ENCODE results near the gene PLEKHG4B.
"Not testable (repeated sequence)": the region's sequence is repeated elsewhere in the genome, so short reads cannot be mapped to it uniquely, and the experiment has no call there.

The PLEKHG4B gene

GRCh38 chr5:156411-157072 is 64.6 kb downstream of the PLEKHG4B start:
- no peak for DNase-seq (ENCODE audit: low read depth in 3 of 3)

DNA sequence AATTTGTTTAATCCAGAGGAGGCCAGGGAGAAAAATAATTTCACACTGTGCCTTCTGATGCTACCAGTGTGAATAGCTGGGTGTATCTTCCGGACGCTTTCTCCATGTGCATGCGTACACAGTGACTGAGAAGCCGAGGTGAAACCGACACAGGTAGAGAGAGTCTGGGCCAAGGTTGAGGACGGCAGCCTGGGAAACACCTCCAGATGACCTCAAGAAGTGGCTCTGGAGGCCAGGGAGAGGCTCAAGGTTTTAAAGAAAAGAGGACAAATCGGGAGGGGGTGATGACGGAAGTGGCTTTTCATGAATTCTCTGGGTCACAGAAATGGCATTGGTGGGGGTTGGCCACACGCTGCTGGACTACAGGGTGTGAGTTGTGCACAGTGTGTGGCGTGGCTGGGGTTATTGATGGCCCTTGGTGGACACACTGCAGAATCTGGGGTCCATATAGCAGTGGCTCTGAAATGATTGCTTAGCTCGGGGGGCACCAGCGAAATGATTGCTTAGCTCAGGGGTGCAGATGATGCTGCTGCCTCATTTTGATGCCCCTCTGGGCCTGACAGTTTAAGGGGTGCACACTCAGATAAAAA is 65.3 kb downstream of the PLEKHG4B start:
- DNase-seq (ENCODE audit: low read depth in 3 of 3) = no peak

DNA sequence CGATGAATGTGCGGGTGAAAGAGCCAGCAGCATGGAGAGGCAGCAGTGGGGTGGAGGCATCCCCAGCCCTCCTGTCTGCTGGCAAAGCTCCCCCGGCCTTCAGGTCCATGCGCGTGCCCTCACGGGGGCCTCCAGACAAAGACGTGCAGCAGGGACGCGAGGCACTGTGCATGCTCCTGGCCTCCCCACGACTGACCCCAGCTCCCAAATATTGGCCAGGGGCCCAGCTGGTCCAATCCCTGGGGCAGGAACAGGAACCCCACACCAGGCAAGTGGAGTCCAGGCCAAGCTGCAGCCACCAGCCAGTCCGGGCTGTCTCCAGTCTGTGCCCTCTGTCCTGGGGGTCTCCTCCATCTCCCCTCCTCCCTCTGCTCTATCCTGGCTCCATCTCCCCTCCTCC is 65.8 kb downstream of the PLEKHG4B start:
- DNase-seq (ENCODE audit: low read depth in 3 of 3) = no peak

GRCh38 chr5:158807-159447 is 67.0 kb downstream of the PLEKHG4B start:
- no peak for DNase-seq (ENCODE audit: low read depth in 3 of 3)

GRCh38 chr5:159448-160172 is 67.6 kb downstream of the PLEKHG4B start:
- no peak for DNase-seq (ENCODE audit: low read depth in 3 of 3)

DNA sequence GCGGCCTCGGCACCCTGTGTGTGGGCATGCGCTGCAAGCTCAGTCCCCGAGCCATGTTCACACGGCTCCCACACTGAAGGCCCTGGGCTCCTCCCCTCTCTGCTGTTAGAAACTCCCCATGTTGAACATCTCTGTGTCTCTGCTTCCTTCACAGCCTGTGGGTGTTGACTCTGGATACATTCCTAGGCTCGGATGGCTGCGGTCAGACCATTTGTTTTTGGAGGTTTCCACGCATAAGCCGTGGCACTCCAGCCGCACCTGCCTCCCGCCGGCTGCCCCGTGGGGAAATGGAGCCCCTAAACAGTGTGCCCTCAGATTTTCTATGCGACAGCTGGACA is 68.2 kb downstream of the PLEKHG4B start:
- DNase-seq (ENCODE audit: low read depth in 3 of 3) = no peak

DNA sequence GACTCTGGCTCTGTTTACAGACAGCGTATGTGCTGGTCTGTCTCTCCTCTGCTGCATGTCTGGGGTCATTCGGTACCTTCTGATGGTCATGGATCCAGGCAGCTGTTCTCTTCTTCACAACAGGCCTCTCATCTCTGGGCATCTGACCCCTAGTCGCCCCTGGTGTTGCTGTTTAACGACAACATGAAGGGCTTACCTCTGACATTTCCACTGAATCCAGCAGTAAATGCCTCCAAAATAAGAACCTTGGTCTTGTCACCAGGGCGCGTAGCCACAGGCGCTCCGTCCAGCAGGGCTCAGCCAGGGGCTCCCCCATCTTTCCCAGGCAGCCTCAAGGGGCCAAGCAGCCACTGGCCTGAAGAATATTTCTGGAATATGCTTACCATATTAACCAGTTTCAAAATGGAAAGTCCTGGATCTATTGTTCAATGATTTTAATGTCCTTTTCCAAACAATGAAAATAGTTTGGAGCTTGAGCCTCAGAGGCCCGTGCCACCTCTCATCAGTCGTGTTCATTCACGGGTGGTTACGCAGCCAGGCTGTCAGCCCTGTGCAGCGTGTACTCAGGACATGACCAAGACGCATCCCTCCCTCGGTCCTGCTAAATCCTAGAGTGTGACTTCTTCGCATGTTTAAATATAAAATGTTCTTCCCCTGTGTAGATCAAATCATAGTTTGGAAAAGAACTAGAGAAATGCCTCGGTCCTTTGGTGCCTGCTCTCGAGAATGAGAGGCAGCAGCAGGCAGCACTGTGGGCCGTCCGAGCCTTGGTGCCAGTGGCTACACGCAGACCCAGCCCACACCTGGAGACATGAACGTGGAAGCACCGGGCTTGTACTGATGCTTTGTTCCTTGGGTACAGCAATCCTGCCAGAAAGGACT is 69.2 kb downstream of the PLEKHG4B start:
- DNase-seq (ENCODE audit: low read depth in 3 of 3) = no peak

GRCh38 chr5:161803-162110 is 69.8 kb downstream of the PLEKHG4B start:
- DNase-seq (ENCODE audit: low read depth in 3 of 3) = no peak

DNA sequence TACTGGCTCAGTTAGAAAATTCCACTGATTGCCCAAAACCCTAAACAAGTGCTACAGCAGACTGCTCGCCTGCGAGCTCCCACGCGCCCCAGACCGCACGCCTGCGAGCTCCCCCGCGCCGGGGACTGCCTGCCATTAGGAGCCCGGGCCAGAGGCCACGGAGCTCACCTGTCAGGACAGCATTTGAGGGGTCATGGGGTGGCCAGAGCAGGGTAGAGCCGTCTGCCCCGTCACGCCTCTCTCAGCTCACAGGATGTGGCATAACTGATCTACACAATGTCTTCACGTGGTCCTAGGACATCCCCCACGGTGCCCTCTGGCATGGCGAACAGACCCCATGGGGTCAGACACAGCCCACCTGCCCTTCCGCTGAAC is 70.2 kb downstream of the PLEKHG4B start:
- no peak for DNase-seq (ENCODE audit: low read depth in 3 of 3)

GRCh38 chr5:162565-163337 is 70.8 kb downstream of the PLEKHG4B start:
- no peak for DNase-seq (ENCODE audit: low read depth in 3 of 3)

DNA sequence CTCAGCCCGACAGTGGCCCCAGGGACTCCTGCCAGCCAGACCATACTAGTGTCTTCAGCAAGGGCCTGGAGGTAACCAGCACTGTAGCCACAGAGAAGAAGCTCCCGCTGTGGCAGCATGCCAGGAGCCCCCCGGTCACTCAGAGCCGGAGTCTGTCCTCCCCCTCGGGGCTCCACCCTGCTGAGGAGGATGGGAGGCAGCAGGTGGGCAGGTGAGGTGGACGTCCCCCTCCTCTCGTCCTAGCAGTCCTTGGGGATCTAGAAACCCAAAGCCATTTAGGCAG is 71.3 kb downstream of the PLEKHG4B start:
- no peak for DNase-seq (ENCODE audit: low read depth in 3 of 3)

GRCh38 chr5:163841-164240 is 71.9 kb downstream of the PLEKHG4B start:
- DNase-seq (ENCODE audit: low read depth in 3 of 3) = no peak

- DNase-seq (ENCODE audit: low read depth in 3 of 3) = no peak
Observed at GRCh38 chr5:164244-164643, 72.3 kb downstream of the PLEKHG4B start.

- DNase-seq (ENCODE audit: low read depth in 3 of 3) = not testable (repeated sequence)
Observed at GRCh38 chr5:164783-165182, 72.8 kb downstream of the PLEKHG4B start.

- DNase-seq (ENCODE audit: low read depth in 3 of 3) = no peak
Observed at GRCh38 chr5:166441-167372, 74.7 kb downstream of the PLEKHG4B start.

DNA sequence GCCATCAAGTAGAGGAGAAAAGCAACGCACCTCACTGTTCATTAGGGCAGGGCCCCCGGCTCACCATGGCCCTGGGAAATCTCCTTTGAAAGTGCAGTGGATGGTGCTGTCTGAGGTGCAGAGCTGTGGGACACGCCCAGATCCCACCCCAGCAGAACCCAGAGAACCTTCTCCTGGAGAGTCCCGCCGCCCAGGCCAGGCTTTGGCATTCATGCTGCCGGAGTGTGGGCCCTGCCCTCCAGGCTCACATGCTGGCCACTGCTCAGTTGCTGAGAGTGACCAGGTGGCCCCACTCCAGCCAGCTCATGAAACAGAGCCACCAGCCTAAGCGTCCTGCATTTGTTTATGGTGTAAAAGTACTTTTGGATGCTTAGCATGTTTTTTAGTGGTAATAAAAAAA is 75.5 kb downstream of the PLEKHG4B start:
- DNase-seq (ENCODE audit: low read depth in 3 of 3) = no peak

- no peak for DNase-seq (ENCODE audit: low read depth in 3 of 3)
Observed at GRCh38 chr5:167982-168660, 76.2 kb downstream of the PLEKHG4B start.

DNA sequence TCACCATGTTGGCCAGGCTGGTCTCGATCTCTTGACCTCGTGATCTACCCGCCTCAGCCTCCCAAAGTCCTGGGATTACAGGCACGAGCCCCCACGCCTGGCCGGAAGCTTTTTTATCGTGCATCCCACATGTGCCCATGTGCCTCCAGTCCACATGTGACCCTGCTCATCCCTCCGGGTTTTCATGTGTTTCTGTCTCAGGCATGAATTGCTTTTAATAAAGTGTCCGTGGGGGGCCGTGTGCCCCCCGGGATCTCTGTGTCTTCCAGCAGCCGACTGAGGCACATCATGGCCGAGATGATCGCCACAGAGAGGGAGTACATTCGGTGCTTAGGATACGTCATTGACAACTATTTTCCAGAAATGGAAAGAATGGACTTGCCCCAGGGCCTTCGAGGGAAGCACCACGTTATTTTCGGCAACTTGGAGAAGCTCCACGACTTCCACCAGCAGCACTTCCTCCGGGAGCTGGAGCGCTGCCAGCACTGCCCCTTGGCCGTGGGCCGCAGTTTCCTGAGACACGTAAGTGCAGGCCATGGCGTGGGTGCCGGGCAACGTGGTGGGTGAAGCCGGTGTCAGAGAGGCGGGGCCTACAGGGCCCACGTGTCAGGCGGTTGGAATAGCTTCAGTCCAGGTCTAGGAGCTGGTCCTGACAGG is 77.2 kb downstream of the PLEKHG4B start:
- DNase-seq (ENCODE audit: low read depth in 3 of 3) = no peak

- no peak for DNase-seq (ENCODE audit: low read depth in 3 of 3)
Observed at GRCh38 chr5:169728-170094, 77.7 kb downstream of the PLEKHG4B start.
